IPS-NIHi7 (cell line): Measurements from ENCODE around the gene CEP44.
"Not testable (repeated sequence)": the region's sequence is repeated elsewhere in the genome, so short reads cannot be mapped to it uniquely, and the experiment has no call there.

ENCODE experiments used
- DNase-seq: peaks from one replicate; pipeline ENCODE4 v3.0.0; 2012; ENCODE audit warnings: mixed read lengths; ENCODE audit errors: extremely low spot score

The CEP44 gene

GRCh38 chr4:174283507-174284471 lies at the start of gene CEP44, which contains the start of gene FBXO8:
Gene CEP44, plus strand, starts transcription at chr4:174283911. Its CDS starts 15,211 bp downstream, at chr4:174299122.
Gene FBXO8, minus strand, starts transcription at chr4:174283667. Its CDS starts 20,575 bp downstream, at chr4:174263092.
- DNase-seq = peak; percentile 69

- DNase-seq = no peak
Observed at GRCh38 chr4:174236359-174236758, 47.4 kb upstream of the CEP44 start.

DNA sequence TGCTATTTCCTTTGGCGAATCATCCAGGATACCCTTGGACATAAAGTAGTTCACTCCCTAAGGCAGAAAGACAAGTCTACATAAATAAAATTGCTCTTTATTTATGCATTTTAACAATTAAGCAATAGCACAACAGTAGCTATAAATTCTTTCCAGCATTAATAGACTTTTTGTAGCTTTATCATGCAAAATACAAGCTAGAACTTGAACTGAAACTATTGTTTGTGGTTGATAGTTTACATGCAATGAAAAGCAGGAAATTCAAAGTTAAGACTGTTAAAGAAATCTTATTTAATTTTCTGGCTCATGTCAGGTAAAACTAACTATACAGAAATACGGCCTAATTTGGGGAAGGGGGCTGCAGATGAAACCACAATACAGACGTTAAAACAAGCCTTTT lies 42.5 kb upstream of the CEP44 start:
- no peak for DNase-seq

GRCh38 chr4:174244441-174244840 lies 39.3 kb upstream of the CEP44 start:
- DNase-seq = no peak

GRCh38 chr4:174245714-174246113 lies 38.0 kb upstream of the CEP44 start:
- no peak for DNase-seq

DNA sequence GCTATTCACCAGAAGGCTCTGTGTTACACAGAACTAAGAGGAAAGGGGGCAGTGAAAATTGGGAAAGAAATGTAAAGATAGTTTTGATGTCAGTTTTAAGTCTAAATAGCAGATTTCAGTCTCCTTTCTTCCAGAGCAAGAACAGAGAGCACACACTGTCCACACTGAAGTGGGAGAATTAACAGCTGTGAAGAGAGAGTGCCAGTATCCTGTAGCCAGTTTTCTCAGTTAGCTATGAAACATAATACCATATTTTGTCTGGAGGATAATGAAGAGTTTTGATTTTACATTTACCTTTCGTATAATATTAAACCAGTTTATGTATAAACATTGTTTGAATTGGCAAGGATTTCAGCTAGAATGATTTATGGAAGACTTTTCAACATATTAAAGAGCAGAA lies 35.3 kb upstream of the CEP44 start:
- DNase-seq = no peak

DNA sequence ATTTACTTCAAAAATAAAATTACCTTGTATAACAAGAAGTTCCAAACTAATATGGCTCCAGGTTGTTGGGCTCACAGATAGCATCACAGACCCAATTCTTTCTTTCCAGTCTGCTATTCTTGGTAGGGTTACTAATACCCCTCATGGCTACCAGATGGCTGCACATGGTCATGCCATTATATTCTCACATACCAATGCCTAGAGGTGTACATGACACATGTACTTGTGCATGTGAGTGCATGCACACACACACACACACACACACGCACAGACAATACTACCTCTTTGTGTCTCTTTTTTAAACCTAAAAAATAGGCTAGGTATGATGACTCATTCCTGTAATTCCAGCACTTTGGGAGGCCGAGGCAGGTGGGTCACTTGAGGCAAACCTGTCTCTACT lies 31.3 kb upstream of the CEP44 start:
- no peak for DNase-seq

DNA sequence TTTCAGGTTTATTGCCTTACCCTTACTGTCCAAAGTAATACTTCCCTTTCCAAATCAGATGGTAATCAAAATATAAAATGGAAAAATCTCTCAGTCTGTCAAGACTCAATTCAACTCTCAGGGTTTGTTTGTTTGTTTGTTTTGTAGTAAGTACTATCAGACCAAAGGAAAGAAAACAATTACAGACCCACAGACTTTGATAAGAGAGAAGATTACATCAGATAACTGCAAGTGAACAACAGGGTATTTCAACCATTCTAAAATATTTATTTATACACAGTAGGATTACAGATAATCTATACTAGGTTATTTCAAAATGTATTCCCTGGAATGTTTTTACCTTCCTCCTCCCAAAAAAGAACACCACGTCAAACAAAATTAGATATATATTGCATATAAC lies 29.1 kb upstream of the CEP44 start:
- DNase-seq = no peak

DNA sequence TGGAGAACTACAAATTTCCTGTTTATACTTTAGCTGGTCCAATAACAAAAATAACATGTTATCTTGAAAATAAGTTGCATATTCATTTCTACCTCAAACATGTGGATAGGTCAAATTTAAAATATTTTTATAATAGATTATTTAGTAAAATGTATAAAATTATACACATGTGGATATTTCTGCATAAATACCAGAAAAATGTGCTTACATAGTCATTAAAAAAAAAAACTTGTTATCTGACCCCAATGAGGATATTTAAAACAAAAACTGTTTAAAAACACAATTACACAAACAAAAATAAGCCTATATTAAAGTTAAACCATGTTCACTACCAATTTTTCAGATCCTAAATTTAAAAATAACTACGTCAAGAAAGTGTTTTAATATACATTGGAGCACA lies 28.3 kb upstream of the CEP44 start:
- no peak for DNase-seq

DNA sequence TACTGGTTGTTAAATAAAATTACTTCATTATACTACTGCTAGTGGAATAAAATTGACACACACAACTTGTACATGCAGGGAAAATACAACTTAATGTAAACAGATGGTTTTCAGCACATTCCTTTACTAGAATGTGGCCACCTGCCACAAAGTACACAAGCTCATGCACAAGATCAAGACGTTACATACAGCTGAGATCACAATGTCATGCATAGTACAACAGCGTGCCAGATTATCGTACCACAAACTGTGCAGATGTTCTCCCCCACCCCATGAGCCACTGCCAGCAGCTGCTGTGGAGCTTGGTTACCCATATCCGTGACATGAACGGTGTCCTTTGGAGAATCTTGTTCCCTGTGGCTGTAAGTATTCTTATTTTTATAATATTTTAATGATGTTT lies 27.9 kb upstream of the CEP44 start:
- DNase-seq = no peak

DNA sequence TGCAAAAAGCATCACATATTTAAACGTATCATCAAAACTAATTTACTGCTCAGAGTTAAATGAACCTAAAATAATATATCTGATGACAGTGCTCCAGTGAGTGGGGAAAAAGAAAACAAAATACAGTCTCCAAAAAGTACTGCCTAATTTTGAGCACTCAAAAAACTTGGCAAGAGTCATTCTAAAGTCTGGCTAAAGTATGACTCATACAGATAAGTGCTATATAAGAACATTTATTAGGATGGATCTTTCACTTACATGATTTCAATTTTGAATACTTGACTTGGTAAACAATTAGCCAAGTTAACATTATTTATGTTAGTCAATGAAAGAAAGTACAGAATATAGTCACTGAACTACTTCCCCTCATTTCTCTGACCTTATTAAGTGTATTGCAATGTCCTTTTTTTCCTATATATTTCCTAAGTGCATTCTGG lies 27.4 kb upstream of the CEP44 start:
- no peak for DNase-seq

DNA sequence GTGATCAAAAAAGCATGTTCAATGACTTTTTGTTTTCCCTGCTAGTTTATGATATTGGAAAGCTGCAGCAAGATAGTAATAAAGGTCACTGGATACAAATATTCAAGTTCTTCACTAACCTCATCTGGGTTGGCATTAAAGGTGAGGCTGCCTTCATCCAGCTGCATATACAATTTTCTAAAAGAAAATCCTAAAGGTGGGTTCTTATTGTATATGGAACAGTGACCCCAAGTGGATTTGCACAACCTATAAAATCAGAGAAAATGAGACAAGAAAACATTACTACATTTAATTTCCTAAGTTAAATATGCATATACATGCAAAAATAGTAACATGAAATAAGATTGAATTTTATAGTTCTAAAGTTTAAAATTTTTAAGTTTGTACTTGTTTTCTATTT lies 24.1 kb upstream of the CEP44 start:
- no peak for DNase-seq

DNA sequence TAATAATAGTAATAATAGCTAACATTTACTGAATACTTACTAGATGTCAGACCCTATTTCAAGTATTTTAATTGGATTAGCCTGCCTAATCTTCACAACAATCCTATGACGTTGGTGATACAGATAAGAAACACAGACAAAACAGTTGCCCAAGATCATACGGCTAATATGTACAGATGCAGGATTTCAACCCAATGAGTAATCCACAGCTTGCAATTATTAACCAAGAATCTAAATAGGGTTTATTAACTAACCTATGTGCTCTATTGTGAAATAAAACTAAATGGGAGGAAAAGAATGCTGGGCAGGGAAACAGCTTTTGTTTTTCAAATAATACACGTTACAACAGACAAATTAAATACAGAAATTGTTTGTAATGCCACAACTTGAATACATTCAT lies 23.6 kb upstream of the CEP44 start:
- no peak for DNase-seq

DNA sequence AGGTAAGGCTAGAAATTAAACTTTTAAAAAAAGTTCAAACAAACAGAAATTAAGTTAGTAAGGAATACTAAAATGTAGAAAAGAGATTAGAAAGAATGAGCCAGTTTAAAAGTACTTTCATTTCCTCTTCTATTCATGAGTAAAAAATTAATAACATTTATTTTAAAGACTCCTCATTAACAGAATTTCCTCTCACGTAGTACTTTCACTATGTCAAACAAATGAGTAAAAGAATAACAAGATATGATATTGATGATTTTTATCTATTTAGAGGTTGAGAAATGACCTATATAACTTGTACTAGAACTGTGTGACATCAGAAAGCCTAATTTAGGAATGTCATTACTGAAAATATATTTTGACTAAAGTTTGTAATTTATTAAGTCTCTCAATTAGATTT lies 22.3 kb upstream of the CEP44 start:
- DNase-seq = not testable (repeated sequence)

DNA sequence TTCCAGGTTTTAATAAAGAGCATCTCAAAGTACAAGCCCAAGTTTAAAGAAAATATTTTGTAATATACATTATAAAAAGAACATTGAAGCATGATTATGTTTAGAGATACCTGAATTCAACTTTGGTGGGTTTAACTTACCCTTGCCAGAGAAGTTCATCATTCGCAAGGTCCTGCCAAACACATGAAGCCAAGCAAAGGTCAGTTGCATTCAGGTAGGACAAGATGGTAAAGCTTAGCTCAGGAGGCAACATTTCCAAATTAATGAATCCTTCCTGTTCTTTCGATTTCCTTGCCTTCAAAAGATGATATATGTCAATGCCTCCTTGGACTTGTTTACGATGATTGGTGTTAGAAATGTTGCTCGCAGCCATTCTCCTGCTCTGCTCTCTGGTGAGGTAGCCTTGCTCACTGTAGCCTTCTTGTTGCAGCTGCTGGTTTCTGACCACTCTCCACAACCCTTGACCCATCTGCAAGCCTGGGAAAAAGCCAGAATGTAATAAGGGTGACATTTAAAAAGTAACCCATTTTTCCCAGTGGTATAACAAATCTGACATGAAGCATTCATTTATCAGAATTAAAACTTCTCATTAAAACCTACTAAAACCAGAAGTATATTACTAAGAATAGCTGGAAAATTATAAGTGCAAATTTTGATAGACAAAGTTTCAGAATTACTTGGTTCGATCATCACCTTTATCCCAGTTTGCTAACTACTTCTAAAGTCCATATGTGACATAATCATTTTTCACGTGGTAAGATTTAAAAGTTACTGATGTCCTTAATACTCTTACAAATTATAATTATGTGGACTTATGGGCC lies 20.9 kb upstream of the CEP44 start:
- DNase-seq = no peak

DNA sequence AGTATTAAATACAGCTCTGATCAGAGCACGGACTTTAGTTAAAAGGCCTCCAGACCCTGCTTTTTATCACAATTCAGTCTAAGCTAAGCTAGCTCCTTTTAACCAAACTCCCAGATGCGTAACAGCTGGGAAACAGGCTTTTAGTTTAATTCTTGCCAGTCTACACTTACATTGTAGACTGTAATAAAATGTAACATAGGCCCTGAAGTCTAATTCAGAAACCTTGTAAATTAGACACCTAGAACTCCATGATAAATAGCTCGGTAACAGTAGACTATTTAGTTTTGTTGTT lies 20.3 kb upstream of the CEP44 start:
- no peak for DNase-seq

DNA sequence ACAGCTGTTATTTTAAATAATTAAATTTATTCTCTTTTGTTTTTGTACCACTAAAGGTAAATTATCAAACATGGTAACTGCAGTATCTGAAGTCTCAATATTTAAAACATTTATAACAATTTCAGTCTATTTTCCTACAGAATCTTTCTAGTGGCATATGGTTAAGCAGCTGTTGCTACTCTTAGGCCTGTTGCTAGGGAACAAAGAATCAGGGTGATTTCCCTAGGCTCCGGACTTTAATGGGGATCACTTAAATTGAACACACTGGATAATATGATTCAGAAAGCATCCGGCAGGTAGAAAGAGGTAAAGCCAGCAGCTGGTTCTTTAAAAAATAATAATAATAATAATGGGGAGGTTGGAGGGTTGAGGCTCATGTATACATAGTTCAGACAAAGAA lies 17.8 kb upstream of the CEP44 start:
- DNase-seq = no peak

DNA sequence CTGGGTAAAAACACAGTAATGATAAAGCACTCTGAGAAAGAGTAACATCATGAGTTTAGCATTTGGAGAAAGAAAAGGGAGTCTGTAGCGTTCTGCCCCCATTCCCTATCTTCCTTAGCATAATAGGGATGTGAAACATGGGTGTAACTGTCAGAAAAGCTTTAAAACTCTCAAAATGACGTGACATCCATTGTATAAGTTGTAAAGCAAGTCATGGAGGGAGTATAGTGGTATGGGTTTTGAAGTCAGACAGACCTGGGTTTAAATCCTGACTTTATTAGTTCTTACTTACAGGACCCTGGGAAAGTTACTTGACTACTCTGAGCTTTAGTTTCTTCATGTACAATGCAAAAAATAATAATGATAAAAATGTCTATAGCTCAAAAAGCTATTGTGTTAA lies 17.3 kb upstream of the CEP44 start:
- no peak for DNase-seq

GRCh38 chr4:174273930-174274329 lies 9.8 kb upstream of the CEP44 start:
- DNase-seq = no peak

DNA sequence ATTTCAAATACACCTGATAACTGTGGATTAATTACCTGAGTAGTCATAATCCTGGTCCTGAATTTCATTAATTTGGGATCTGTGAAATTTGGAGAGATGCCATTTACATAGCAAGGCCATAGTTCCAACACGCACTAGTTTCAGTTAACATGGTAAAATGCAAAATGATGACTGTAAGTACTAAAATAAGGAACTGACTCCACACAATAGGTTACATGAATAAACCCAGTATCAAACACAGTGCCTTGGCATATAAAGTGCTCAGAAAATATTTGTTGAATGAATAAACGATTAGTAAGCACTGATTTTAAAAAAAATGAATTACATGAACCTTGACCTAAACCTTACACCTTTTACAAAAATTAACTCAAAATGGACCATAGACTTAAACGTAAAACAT lies 9.3 kb upstream of the CEP44 start:
- DNase-seq = no peak

GRCh38 chr4:174275101-174275500 lies 8.6 kb upstream of the CEP44 start:
- no peak for DNase-seq

DNA sequence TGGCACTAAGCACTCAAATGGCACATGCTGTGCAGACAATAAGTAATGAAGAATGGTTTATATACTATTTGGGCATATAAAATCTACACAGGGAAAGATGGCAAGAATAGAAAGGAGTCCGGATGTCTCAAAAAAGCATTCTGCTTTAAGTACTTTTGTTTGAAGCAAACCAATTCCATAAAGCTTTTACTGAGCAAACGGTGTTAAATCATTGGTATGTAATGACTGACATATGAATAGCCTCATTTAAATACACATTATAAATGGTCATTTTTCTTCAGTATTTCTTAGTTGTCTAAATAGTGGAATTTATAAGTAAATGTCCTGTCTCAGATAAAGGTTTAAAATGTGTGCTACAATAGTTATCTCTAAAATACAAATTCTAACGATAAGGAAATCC lies 6.3 kb upstream of the CEP44 start:
- no peak for DNase-seq

- no peak for DNase-seq
Observed at GRCh38 chr4:174278467-174278866, 5.2 kb upstream of the CEP44 start.
